Body of pancreas (tissue), 4 donors: Measurements from ENCODE around the gene EDN2.

Experiments used
- POLR2A ChIP-seq, 3 donors: fragments of 450-650 bp; IDR thresholded peaks; one replicate each; pipeline ENCODE4 v1.6.1; 2016; ENCODE audit warnings: antibody characterized with exemption in 3 of 3, mild to moderate bottlenecking in 2 of 3
- TF ChIP-seq, protein P1 (sequence below), 7 experiments: fragments of 450-650 bp in 4 of 7; fragments of 200-600 bp in 3 of 7; sonication (generic) in 3 of 7; IDR thresholded peaks; one replicate each; pipeline ENCODE4 v1.5.1; 2016 to 2019; ENCODE audit warnings: antibody characterized with exemption in 7 of 7

- TF ChIP-seq, protein P1, sequence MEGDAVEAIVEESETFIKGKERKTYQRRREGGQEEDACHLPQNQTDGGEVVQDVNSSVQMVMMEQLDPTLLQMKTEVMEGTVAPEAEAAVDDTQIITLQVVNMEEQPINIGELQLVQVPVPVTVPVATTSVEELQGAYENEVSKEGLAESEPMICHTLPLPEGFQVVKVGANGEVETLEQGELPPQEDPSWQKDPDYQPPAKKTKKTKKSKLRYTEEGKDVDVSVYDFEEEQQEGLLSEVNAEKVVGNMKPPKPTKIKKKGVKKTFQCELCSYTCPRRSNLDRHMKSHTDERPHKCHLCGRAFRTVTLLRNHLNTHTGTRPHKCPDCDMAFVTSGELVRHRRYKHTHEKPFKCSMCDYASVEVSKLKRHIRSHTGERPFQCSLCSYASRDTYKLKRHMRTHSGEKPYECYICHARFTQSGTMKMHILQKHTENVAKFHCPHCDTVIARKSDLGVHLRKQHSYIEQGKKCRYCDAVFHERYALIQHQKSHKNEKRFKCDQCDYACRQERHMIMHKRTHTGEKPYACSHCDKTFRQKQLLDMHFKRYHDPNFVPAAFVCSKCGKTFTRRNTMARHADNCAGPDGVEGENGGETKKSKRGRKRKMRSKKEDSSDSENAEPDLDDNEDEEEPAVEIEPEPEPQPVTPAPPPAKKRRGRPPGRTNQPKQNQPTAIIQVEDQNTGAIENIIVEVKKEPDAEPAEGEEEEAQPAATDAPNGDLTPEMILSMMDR (IDR thresholded peaks at IDR 0.05), result no peak
- TF ChIP-seq POLR2A (IDR thresholded peaks at IDR 0.05), result no peak
These were observed 1.1 kb upstream of the EDN2 start for GRCh38 chr1:41485605-41486004.
